Karpas-422 (cell line): ENCODE results near the gene H2BK1. TPM values are rescaled to one million over a fixed set of nuclear protein-coding genes. Genes with fewer than 3 reads are reported as not detected.

Experiments
- DNase-seq: peaks from one replicate; pipeline ENCODE4 v3.0.0-alpha.2; 2015
- H2AFZ ChIP-seq: fragments of 200-600 bp; sonication (generic); 2 replicates; pipeline ENCODE4 v1.6.1; 2014; ENCODE audit warnings: antibody characterized with exemption, low read length, mixed read lengths
- H3K27ac ChIP-seq: fragments of 200-600 bp; sonication (generic); 2 replicates; pipeline ENCODE4 v1.5.1; 2014; ENCODE audit warnings: mild to moderate bottlenecking, low read length, moderate library complexity
- H3K27me3 ChIP-seq: fragments of 200-600 bp; sonication (generic); 2 replicates; pipeline ENCODE4 v1.6.1; 2014; ENCODE audit warnings: low read length, mixed read lengths
- H3K36me3 ChIP-seq: fragments of 200-600 bp; sonication (generic); 2 replicates; pipeline ENCODE4 v1.6.1; 2014; ENCODE audit warnings: low read length, mixed read lengths; ENCODE audit not compliant: insufficient read depth
- H3K4me1 ChIP-seq: fragments of 200-600 bp; sonication (generic); 2 replicates; pipeline ENCODE4 v1.6.1; 2014; ENCODE audit warnings: mild to moderate bottlenecking, low read length, mixed read lengths
- H3K4me2 ChIP-seq: fragments of 200-600 bp; sonication (generic); 2 replicates; pipeline ENCODE4 v1.6.1; 2014; ENCODE audit warnings: low read length, low read depth, mild to moderate bottlenecking; ENCODE audit not compliant: poor library complexity, severe bottlenecking
- H3K4me3 ChIP-seq: fragments of 200-600 bp; sonication (generic); 2 replicates; pipeline ENCODE4 v1.5.1; 2014; ENCODE audit warnings: mild to moderate bottlenecking, antibody characterized with exemption, low read length, mixed read lengths
- H3K79me2 ChIP-seq: fragments of 200-600 bp; sonication (generic); 2 replicates; pipeline ENCODE4 v1.6.1; 2014; ENCODE audit warnings: mild to moderate bottlenecking, low read length, mixed read lengths
- H3K9ac ChIP-seq: fragments of 200-600 bp; sonication (generic); 2 replicates; pipeline ENCODE4 v1.6.0; 2014; ENCODE audit warnings: low read length
- H3K9me2 ChIP-seq: fragments of 200-600 bp; sonication (generic), shearing (Covaris generic); replicated peaks from 2 replicates; pipeline ENCODE4 v1.6.0; 2014; ENCODE audit warnings: mild to moderate bottlenecking, low read length, moderate library complexity; ENCODE audit not compliant: insufficient read depth
- H3K9me3 ChIP-seq: fragments of 300-700, 200-600 bp; sonication (generic); 2 replicates; pipeline ENCODE4 v1.6.1; 2014; ENCODE audit warnings: low read length, mixed read lengths
- H4K20me1 ChIP-seq: fragments of 200-600 bp; sonication (generic); 2 replicates; pipeline ENCODE4 v1.6.1; 2014; ENCODE audit warnings: mild to moderate bottlenecking, antibody characterized with exemption, low read length, low read depth; ENCODE audit not compliant: insufficient read depth
- total RNA-seq: library from RNA; depleted of rRNA; stranded (reverse); fragments of >200 nt; shearing (Covaris generic); gene quantifications from 2 replicates; pipeline ENCODE4 v1.2.3, GENCODE V29; 2014; ENCODE audit warnings: low replicate concordance

The H2BK1 gene
- total RNA-seq, 1 experiment from 2014 or later, result not detected

DNA sequence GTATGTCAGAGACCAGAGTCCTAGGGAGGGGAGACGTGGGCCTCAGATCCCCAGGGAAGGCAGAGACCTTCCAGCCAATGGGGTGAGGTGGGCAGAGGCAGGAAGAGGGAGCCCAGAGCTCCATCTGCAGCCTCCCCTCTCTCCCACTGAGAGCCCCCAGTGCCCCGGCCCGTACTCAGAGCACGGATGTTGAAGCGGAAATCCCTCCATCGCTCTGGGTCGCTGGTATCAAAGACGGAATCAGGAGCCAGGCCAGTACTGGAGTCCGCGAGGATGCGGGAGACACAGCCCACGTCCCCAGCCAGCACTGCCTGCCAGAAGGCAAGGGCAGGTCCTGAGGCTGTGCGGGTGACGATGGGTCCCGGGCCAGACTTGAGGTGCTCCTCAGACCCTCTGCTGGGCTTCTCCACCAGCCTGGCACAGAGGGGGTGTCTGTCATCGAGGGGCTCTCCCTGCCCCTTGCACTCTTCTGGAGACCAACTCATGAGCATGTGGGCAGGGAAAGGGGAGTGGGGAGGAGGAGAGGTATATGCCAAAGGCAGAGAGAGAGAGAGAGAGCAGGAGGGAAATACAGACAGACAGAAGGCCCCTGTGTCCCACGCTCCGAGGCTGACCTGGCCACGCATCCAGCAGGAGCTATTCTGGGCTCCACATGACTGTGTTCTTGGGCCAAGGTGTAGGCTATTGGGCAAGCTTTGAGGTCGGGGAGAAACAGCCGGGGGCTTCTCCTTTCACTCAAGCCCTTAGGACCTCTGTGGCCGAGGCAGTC is 23.5 kb downstream of the H2BK1 start, which contains the start of gene ASB10:
Gene ASB10, minus strand, starts transcription at position 611 of the 769 bp plus-strand sequence. Its CDS starts 120 bp downstream, at position 491.
- Histone ChIP-seq H3K4me2 (no peak within 1 kb of the TSS), H3K4me1 (no peaks in the 10 kb centered on the region), H3K27me3 (no peaks in the 10 kb centered on the region), H3K79me2 (no peaks in the 10 kb centered on the region), H3K4me3 (no peak within 1 kb of the TSS), H4K20me1 (no peaks in the 10 kb centered on the region), H2AFZ (no peak within 1 kb of the TSS), H3K27ac (no peak within 1 kb of the TSS), H3K36me3 (no peaks in the 10 kb centered on the region), H3K9me2 (no peaks in the 10 kb centered on the region), H3K9ac (no peak within 1 kb of the TSS), H3K9me3 (no peaks in the 10 kb centered on the region)
- DNase-seq, result no peak

GRCh38 chr7:151185762-151186639 is 24.3 kb downstream of the H2BK1 start:
- H3K4me1 ChIP-seq, result no peaks in the 10 kb centered on the region
- H4K20me1 ChIP-seq, result no peaks in the 10 kb centered on the region
- no peak for DNase-seq
- no peaks in the 10 kb centered on the region for H3K36me3 ChIP-seq
- no peak overlapping the region for H3K4me2 ChIP-seq
- H2AFZ ChIP-seq, result no peak overlapping the region
- H3K27ac ChIP-seq, result no peak overlapping the region
- H3K9me3 ChIP-seq, result no peaks in the 10 kb centered on the region
- H3K27me3 ChIP-seq, result no peaks in the 10 kb centered on the region
- no peak overlapping the region for H3K9ac ChIP-seq
- H3K9me2 ChIP-seq, result no peaks in the 10 kb centered on the region
- no peaks in the 10 kb centered on the region for H3K79me2 ChIP-seq
- no peak overlapping the region for H3K4me3 ChIP-seq

DNA sequence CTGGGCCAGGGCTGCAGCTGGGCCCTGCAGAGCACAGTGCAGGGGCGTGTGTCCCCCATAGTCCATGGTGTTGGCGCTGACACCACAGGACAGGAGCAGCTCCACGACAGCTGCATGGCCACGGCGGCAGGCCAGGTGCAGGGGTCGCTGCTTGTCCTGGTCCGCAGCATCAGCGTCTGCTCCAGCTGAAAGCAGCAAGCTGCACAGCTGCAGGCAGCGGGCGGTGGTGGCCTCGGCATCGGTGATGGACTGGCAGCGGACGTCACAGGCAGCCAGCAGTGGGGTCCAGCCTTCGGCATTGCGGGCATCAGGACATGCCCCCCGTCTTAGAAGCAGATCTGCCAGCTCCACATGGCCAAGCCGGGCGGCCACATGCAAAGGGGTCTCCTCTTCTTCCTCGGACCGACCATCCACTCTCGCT is 29.3 kb downstream of the H2BK1 start:
- Histone ChIP-seq H4K20me1 (no peaks in the 10 kb centered on the region), H3K4me1 (no peaks in the 10 kb centered on the region), H2AFZ (no peak overlapping the region), H3K27ac (no peak overlapping the region), H3K9ac (no peak overlapping the region), H3K4me3 (no peak overlapping the region), H3K27me3 (no peaks in the 10 kb centered on the region), H3K9me3 (no peaks in the 10 kb centered on the region), H3K79me2 (no peaks in the 10 kb centered on the region), H3K9me2 (no peaks in the 10 kb centered on the region), H3K4me2 (no peak overlapping the region), H3K36me3 (no peaks in the 10 kb centered on the region)
- no peak for DNase-seq

GRCh38 chr7:151179946-151180345 is 30.3 kb downstream of the H2BK1 start:
- DNase-seq, result no peak
- Histone ChIP-seq H3K27me3 (no peaks in the 10 kb centered on the region), H3K4me3 (no peak overlapping the region)

GRCh38 chr7:151179287-151179860 is 30.9 kb downstream of the H2BK1 start:
- no peaks in the 10 kb centered on the region for H3K4me1 ChIP-seq
- no peak overlapping the region for H3K27ac ChIP-seq
- H3K9me2 ChIP-seq, result no peaks in the 10 kb centered on the region
- H3K9ac ChIP-seq, result no peak overlapping the region
- no peaks in the 10 kb centered on the region for H3K79me2 ChIP-seq
- no peak overlapping the region for H3K4me2 ChIP-seq
- no peak for DNase-seq
- no peaks in the 10 kb centered on the region for H3K27me3 ChIP-seq
- H3K4me3 ChIP-seq, result no peak overlapping the region
- no peaks in the 10 kb centered on the region for H3K9me3 ChIP-seq
- no peak overlapping the region for H2AFZ ChIP-seq
- H3K36me3 ChIP-seq, result no peaks in the 10 kb centered on the region
- H4K20me1 ChIP-seq, result no peaks in the 10 kb centered on the region

More at GRCh38 chr7:151179946-151180345, 30.3 kb downstream of the H2BK1 start:
- no peaks in the 10 kb centered on the region for H3K4me1 ChIP-seq
- H3K36me3 ChIP-seq, result no peaks in the 10 kb centered on the region
- H3K27ac ChIP-seq, result no peak overlapping the region
- H3K9me3 ChIP-seq, result no peaks in the 10 kb centered on the region
- H3K79me2 ChIP-seq, result no peaks in the 10 kb centered on the region
- H4K20me1 ChIP-seq, result no peaks in the 10 kb centered on the region
- no peak overlapping the region for H3K4me2 ChIP-seq
- H3K9me2 ChIP-seq, result no peaks in the 10 kb centered on the region
- no peak overlapping the region for H2AFZ ChIP-seq
- no peak overlapping the region for H3K9ac ChIP-seq

- H4K20me1 ChIP-seq, result no peaks in the 10 kb centered on the region
- H3K27me3 ChIP-seq, result no peaks in the 10 kb centered on the region
- DNase-seq, result no peak
- H3K27ac ChIP-seq, result no peak overlapping the region
- no peaks in the 10 kb centered on the region for H3K36me3 ChIP-seq
- H3K9ac ChIP-seq, result no peak overlapping the region
- no peak overlapping the region for H2AFZ ChIP-seq
- no peaks in the 10 kb centered on the region for H3K9me3 ChIP-seq
- no peak overlapping the region for H3K4me3 ChIP-seq
- no peaks in the 10 kb centered on the region for H3K79me2 ChIP-seq
- no peak overlapping the region for H3K4me2 ChIP-seq
- H3K9me2 ChIP-seq, result no peaks in the 10 kb centered on the region
- H3K4me1 ChIP-seq, result no peaks in the 10 kb centered on the region
Observed at GRCh38 chr7:151178831-151179230, 31.5 kb downstream of the H2BK1 start.

DNA sequence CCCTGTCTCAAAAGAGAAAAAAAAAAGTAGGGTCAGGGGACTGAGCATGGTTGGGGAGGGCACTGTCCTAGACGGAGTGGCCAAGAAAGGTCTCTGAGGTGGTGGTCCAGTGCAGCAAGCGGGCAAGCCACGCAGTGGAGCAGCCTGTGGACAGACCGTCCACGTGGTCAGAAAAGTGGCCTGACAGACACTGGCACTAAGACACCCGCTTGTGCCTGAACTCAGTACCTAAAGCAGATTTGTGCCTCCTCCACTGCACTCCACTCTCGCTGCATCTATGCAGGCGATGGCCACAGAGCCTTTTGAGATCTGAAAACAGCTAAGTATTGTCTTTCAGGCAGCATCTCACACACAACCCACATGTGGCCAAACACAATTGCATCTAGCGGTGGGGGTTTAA is 32.1 kb downstream of the H2BK1 start:
- H3K9ac ChIP-seq, result no peak overlapping the region
- no peaks in the 10 kb centered on the region for H3K9me2 ChIP-seq
- H3K36me3 ChIP-seq, result no peaks in the 10 kb centered on the region
- no peaks in the 10 kb centered on the region for H3K27me3 ChIP-seq
- H3K9me3 ChIP-seq, result no peaks in the 10 kb centered on the region
- no peaks in the 10 kb centered on the region for H3K4me1 ChIP-seq
- no peaks in the 10 kb centered on the region for H3K79me2 ChIP-seq
- H3K27ac ChIP-seq, result no peak overlapping the region
- no peaks in the 10 kb centered on the region for H4K20me1 ChIP-seq
- no peak overlapping the region for H2AFZ ChIP-seq
- no peak for DNase-seq
- H3K4me3 ChIP-seq, result no peak overlapping the region
- no peak overlapping the region for H3K4me2 ChIP-seq

- H3K36me3 ChIP-seq, result no peaks in the 10 kb centered on the region
- no peaks in the 10 kb centered on the region for H3K4me1 ChIP-seq
- no peak overlapping the region for H3K4me3 ChIP-seq
- H3K79me2 ChIP-seq, result no peaks in the 10 kb centered on the region
- no peak overlapping the region for H3K4me2 ChIP-seq
- no peaks in the 10 kb centered on the region for H4K20me1 ChIP-seq
- H3K9me2 ChIP-seq, result no peaks in the 10 kb centered on the region
- no peaks in the 10 kb centered on the region for H3K27me3 ChIP-seq
- H3K9me3 ChIP-seq, result no peaks in the 10 kb centered on the region
- H2AFZ ChIP-seq, result no peak overlapping the region
- no peak overlapping the region for H3K9ac ChIP-seq
- no peak overlapping the region for H3K27ac ChIP-seq
- no peak for DNase-seq
Observed at GRCh38 chr7:151177310-151177709, 33.0 kb downstream of the H2BK1 start.
